Natural killer cell (primary cell): ENCODE measurements around the gene TMEM245. TPM values are rescaled to one million over a fixed set of nuclear protein-coding genes. Genes with fewer than 3 reads are reported as not detected.

Source experiments
- ATAC-seq, 3 donors: fragments of 150-1000 bp in 2 of 3; fragments of 200-7000 bp in 1 of 3; cut with Tn5 transposase; 1 replicate in 1 of 3; 2 replicates in 2 of 3; pipeline ENCODE4 v1.10.0; 2021; ENCODE audit warnings: mild to moderate bottlenecking in 2 of 3, moderate library complexity in 2 of 3
- DNase-seq, 2 donors: peaks; one replicate each; pipeline versions ENCODE4 v3.0.0 to v3.0.0-alpha.2; 2013 to 2021; ENCODE audit warnings: mixed read lengths in 1 of 2
- H3K27ac ChIP-seq: one replicate; pipeline ENCODE4 v1.5.1; 2013; ENCODE audit warnings: mild to moderate bottlenecking, low read length
- H3K27me3 ChIP-seq: one replicate; pipeline ENCODE4 v1.6.1; 2013; ENCODE audit warnings: low read length; ENCODE audit not compliant: control insufficient read depth, insufficient read depth
- H3K36me3 ChIP-seq: one replicate; pipeline ENCODE4 v1.6.1; 2013; ENCODE audit warnings: low read length; ENCODE audit not compliant: control insufficient read depth, insufficient read depth
- H3K4me1 ChIP-seq: one replicate; pipeline ENCODE4 v1.6.1; 2013; ENCODE audit warnings: low read length; ENCODE audit not compliant: control insufficient read depth, insufficient read depth
- H3K4me3 ChIP-seq: one replicate; pipeline ENCODE4 v1.5.1; 2013; ENCODE audit warnings: low read length
- H3K9me3 ChIP-seq: one replicate; pipeline ENCODE4 v1.6.1; 2013; ENCODE audit warnings: low read length; ENCODE audit not compliant: control insufficient read depth, insufficient read depth
- H3K27ac Mint-ChIP-seq, 2 donors: one replicate each; pipeline ENCODE4 v1.8.0; 2022; ENCODE audit warnings: mild to moderate bottlenecking in 2 of 2, mixed read lengths in 2 of 2, moderate library complexity in 1 of 2
- H3K27me3 Mint-ChIP-seq, 2 donors: one replicate each; pipeline ENCODE4 v1.8.0; 2022; ENCODE audit warnings: low read depth in 2 of 2, mixed read lengths in 2 of 2
- H3K36me3 Mint-ChIP-seq: one replicate; pipeline ENCODE4 v1.8.0; 2022; ENCODE audit warnings: mixed read lengths
- H3K4me1 Mint-ChIP-seq, 2 donors: one replicate each; pipeline ENCODE4 v1.8.0; 2022; ENCODE audit warnings: mixed read lengths in 2 of 2
- H3K4me3 Mint-ChIP-seq: one replicate; pipeline ENCODE4 v1.8.0; 2022; ENCODE audit warnings: mild to moderate bottlenecking, moderate library complexity, mixed read lengths
- H3K9me3 Mint-ChIP-seq, 2 donors: one replicate each; pipeline ENCODE4 v1.8.0; 2022; ENCODE audit warnings: mixed read lengths in 2 of 2
- CTCF ChIP-seq: fragments of 200-600 bp; IDR thresholded peaks from one replicate; pipeline ENCODE4 v1.8.0; 2022; ENCODE audit warnings: antibody characterized with exemption
- WGBS: methylation state at CpG from one replicate; pipeline ENCODE4 v1.1.7; 2013; ENCODE audit warnings: missing lambda C conversion rate; ENCODE audit not compliant: insufficient coverage; 5-methylcytosine and 5-hydroxymethylcytosine counted together
- intact Hi-C: fragments of 100-400 bp; cut with micrococcal nuclease; formaldehyde crosslinking; loops from one replicate; pipeline ENCODE4 v1.14.2; 2022
- total RNA-seq, 4 donors: library from RNA; stranded (reverse); fragments of 120-200 nt in 1 of 4; gene quantifications; one replicate each; pipeline versions ENCODE4 v1.2.3 to v1.2.4, GENCODE V29; 2013 to 2022

The TMEM245 gene
- total RNA-seq, 3 donors from 2014 or later (not counting 1 experiment from before 2014, with no cell fraction given), result 14.5 to 22.5 (median 21.8) TPM

- H3K4me1 Mint-ChIP-seq, result peaks cover 0 to 1% of the 10 kb centered on the region in 2 donors
- no peak overlapping the region for H3K27ac Mint-ChIP-seq
- no peak overlapping the region for H3K4me3 Mint-ChIP-seq
- DNase-seq (no peak), ATAC-seq (no peak)
- H3K27ac ChIP-seq, result no peak overlapping the region
- H3K27me3 ChIP-seq, result no peaks in the 10 kb centered on the region
- H3K4me1 ChIP-seq, result no peaks in the 10 kb centered on the region
- H3K9me3 ChIP-seq, result no peaks in the 10 kb centered on the region
- H3K36me3 ChIP-seq, result peaks cover 34% of the 10 kb centered on the region
- 99% methylated on average over 6 of the region's 6 CpGs for WGBS
- intact Hi-C loops, result no loop called here
- H3K4me3 ChIP-seq, result no peak overlapping the region
- TF ChIP-seq CTCF, result no peak
- no peaks in the 10 kb centered on the region for H3K27me3 Mint-ChIP-seq
- H3K36me3 Mint-ChIP-seq, result no peaks in the 10 kb centered on the region
- no peaks in the 10 kb centered on the region for H3K9me3 Mint-ChIP-seq
These were observed 85.6 kb downstream of the TMEM245 start for GRCh38 chr9:109033941-109034700.

GRCh38 chr9:109031241-109031640, 88.5 kb downstream of the TMEM245 start:
- H3K4me3 Mint-ChIP-seq, result no peak overlapping the region
- ATAC-seq (no peak), DNase-seq (no peak)
- Histone ChIP-seq H3K36me3 (peaks cover 30% of the 10 kb centered on the region), H3K4me3 (no peak overlapping the region), H3K27me3 (no peaks in the 10 kb centered on the region), H3K9me3 (no peaks in the 10 kb centered on the region), H3K27ac (no peak overlapping the region), H3K4me1 (no peaks in the 10 kb centered on the region)
- intact Hi-C loops, result no loop called here
- H3K27me3 Mint-ChIP-seq, result no peaks in the 10 kb centered on the region
- no peak for TF ChIP-seq CTCF
- H3K4me1 Mint-ChIP-seq, result no peaks in the 10 kb centered on the region
- H3K9me3 Mint-ChIP-seq, result no peaks in the 10 kb centered on the region
- no peak overlapping the region for H3K27ac Mint-ChIP-seq
- WGBS, result 100% methylated on average over 2 of the region's 3 CpGs
- no peaks in the 10 kb centered on the region for H3K36me3 Mint-ChIP-seq

GRCh38 chr9:109030426-109030825, 89.3 kb downstream of the TMEM245 start:
- no peaks in the 10 kb centered on the region for H3K4me1 ChIP-seq
- H3K27me3 Mint-ChIP-seq, result no peaks in the 10 kb centered on the region
- H3K36me3 Mint-ChIP-seq, result no peaks in the 10 kb centered on the region
- no peak for TF ChIP-seq CTCF
- H3K27ac Mint-ChIP-seq, result no peak overlapping the region
- no peak overlapping the region for H3K27ac ChIP-seq
- H3K9me3 Mint-ChIP-seq, result no peaks in the 10 kb centered on the region
- no peak for DNase-seq
- peaks cover 27% of the 10 kb centered on the region for H3K36me3 ChIP-seq
- H3K4me3 ChIP-seq, result no peak overlapping the region
- WGBS, result 99% methylated on average over 4 of the region's 4 CpGs
- H3K9me3 ChIP-seq, result no peaks in the 10 kb centered on the region
- H3K4me1 Mint-ChIP-seq, result peaks cover 0 to 4% of the 10 kb centered on the region in 2 donors
- no peaks in the 10 kb centered on the region for H3K27me3 ChIP-seq
- no peak for ATAC-seq
- intact Hi-C loops, result no loop called here
- no peak overlapping the region for H3K4me3 Mint-ChIP-seq

- H3K9me3 ChIP-seq, result no peaks in the 10 kb centered on the region
- WGBS, result 100% methylated on average over 4 of the region's 4 CpGs
- no peak for TF ChIP-seq CTCF
- Mint-ChIP-seq H3K9me3 (no peaks in the 10 kb centered on the region), H3K4me1 (peaks cover 7 to 10% of the 10 kb centered on the region in 2 donors), H3K27ac (no peak overlapping the region), H3K27me3 (no peaks in the 10 kb centered on the region), H3K36me3 (no peaks in the 10 kb centered on the region), H3K4me3 (no peak overlapping the region)
- no peaks in the 10 kb centered on the region for H3K4me1 ChIP-seq
- no peaks in the 10 kb centered on the region for H3K27me3 ChIP-seq
- DNase-seq, result no peak
- no peak overlapping the region for H3K4me3 ChIP-seq
- peaks cover 18% of the 10 kb centered on the region for H3K36me3 ChIP-seq
- ATAC-seq, result no peak
- no peak overlapping the region for H3K27ac ChIP-seq
- intact Hi-C loops, result no loop called here
These were observed 91.3 kb downstream of the TMEM245 start for GRCh38 chr9:109028457-109028856.
